Measurements from ENCODE around the gene HAUS1.
"Not testable (repeated sequence)": the region's sequence is repeated elsewhere in the genome, so short reads cannot be mapped to it uniquely, and the experiment has no call there.

Gene HAUS1

DNA sequence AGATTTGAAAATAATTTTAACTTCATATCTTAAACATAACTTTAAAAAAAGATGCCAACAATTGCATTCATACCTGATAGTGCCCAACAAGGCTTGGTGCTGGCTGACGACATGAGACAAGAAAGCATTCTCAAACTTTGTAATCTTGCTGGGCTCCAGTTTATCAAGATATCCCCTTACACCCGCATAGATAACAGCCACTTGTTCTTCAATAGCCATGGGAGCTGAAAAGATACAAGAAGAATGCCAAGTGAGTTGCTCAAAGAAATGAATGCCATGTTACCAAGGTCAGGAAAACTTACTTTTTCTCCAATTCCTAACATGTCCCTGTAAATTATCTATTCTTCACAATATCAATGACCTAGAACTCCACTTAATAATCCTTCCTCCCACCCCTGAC, 19.8 kb upstream of the HAUS1 start:
- no peak overlapping the region for H3K4me3 ChIP-seq (replicated peaks in 1 of 2; ENCODE audit: low read depth in 2 of 2, low read length in 2 of 2)
- TF ChIP-seq, protein P1, sequence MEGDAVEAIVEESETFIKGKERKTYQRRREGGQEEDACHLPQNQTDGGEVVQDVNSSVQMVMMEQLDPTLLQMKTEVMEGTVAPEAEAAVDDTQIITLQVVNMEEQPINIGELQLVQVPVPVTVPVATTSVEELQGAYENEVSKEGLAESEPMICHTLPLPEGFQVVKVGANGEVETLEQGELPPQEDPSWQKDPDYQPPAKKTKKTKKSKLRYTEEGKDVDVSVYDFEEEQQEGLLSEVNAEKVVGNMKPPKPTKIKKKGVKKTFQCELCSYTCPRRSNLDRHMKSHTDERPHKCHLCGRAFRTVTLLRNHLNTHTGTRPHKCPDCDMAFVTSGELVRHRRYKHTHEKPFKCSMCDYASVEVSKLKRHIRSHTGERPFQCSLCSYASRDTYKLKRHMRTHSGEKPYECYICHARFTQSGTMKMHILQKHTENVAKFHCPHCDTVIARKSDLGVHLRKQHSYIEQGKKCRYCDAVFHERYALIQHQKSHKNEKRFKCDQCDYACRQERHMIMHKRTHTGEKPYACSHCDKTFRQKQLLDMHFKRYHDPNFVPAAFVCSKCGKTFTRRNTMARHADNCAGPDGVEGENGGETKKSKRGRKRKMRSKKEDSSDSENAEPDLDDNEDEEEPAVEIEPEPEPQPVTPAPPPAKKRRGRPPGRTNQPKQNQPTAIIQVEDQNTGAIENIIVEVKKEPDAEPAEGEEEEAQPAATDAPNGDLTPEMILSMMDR (IDR thresholded peaks at IDR 0.05; ENCODE audit: low read depth, low read length), result no peak
- no peak for DNase-seq (ENCODE audit: low read depth in 2 of 2)

DNA sequence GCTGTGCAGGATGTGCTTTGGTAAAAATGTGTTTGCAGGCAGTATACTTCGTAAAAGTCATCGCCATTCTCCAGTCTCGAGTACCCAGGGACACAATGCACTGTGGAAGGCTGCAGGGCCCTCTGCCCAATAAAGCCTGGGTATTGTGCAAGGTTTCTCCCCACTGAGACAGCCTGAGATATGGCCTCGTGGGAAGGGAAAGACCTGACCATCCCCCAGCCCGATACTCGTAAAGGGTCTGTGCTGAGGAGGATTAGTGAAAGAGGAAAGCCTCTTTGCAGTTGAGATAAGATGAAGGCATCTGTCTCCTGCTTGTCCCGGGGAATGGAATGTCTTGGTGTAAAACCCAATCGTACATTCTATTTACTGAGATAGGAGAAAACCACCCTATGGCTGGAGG, 15.7 kb upstream of the HAUS1 start:
- H3K4me3 ChIP-seq (replicated peaks in 1 of 2; ENCODE audit: low read depth in 2 of 2, low read length in 2 of 2), result not testable (repeated sequence)
- peak in 1 of 2 donors; percentile 57 for DNase-seq (ENCODE audit: low read depth in 2 of 2)

DNA sequence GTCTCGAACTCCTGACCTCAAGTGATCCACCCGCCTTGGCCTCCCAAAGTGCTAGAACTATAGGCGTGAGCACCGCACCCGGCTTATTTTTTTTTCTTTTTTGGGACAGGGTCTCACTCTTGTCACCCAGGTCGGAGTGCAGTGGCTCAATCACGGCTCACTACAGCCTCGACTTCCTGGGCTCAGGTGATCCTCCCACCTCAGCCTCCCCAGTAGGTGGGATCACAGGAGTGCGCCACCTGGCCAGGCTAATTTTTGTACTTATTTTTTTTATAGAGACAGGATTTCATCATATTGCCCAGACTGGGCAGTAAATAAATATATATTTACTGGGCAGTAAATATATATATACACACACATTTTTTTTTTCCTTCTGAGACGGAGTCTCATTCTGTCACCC, 8.7 kb upstream of the HAUS1 start:
- DNase-seq (ENCODE audit: low read depth in 2 of 2), result no peak
- H3K4me3 ChIP-seq (replicated peaks in 1 of 2; ENCODE audit: low read depth in 2 of 2, low read length in 2 of 2), result no peak overlapping the region
- TF ChIP-seq, protein P1 (IDR thresholded peaks at IDR 0.05; ENCODE audit: low read depth, low read length), result no peak

DNA sequence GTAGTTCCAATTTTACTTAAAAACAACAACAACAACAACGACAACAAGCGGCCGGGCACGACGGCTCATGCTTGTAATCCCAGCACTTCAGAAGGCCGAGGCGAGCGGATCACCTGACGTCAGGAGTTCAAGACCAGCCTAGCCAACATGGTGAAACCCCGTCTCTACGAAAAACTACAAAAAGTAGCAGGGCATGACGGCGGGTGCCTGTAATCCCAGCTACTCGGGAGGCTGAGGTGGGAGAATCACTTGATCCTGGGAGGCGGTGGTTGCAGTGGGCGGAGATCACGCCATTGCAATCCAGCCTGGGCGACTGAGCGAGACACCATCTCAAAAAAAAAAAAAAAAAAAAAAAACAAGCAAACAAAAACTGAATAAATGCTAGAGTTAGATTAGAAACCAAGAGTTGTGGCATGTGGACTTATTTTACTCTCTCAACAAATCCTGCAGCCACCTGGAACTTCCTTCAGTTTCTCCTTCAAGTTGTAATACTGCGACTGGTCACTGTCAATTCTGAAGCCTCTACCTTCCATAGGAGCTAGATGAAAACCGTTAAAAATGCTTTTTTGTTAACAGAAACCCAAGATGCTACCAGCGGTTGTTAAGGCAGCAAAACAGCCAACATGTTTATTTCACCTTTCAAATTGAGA, 7.4 kb upstream of the HAUS1 start:
- TF ChIP-seq, protein P1 (IDR thresholded peaks at IDR 0.05; ENCODE audit: low read depth, low read length), result no peak
- DNase-seq (ENCODE audit: low read depth in 2 of 2), result peak in 1 of 2 donors; percentile 18
- peak overlapping the region; percentile 77 to 85 for H3K4me3 ChIP-seq (replicated peaks in 1 of 2; ENCODE audit: low read depth in 2 of 2, low read length in 2 of 2)

DNA sequence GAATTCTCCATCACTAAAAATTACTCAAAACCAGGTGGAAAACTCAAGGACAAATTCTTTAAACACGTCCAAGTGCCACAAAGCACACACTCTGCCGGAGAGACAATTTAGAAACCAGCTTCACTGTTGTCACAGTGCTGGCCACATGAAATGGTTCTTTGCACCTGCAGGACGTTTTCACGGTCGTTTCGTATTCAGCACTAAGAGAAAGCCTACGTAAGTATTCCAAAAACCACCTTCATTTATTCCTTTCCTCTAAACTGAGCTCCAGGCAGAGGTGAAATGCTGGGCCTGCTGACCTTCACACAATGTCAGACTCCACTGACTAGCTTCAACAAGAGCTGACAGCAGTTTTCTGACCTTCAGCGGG, 6.8 kb upstream of the HAUS1 start:
- DNase-seq (ENCODE audit: low read depth in 2 of 2), result no peak
- peak overlapping the region; percentile 77 to 85 for H3K4me3 ChIP-seq (replicated peaks in 1 of 2; ENCODE audit: low read depth in 2 of 2, low read length in 2 of 2)
- TF ChIP-seq, protein P1 (IDR thresholded peaks at IDR 0.05; ENCODE audit: low read depth, low read length), result no peak

DNA sequence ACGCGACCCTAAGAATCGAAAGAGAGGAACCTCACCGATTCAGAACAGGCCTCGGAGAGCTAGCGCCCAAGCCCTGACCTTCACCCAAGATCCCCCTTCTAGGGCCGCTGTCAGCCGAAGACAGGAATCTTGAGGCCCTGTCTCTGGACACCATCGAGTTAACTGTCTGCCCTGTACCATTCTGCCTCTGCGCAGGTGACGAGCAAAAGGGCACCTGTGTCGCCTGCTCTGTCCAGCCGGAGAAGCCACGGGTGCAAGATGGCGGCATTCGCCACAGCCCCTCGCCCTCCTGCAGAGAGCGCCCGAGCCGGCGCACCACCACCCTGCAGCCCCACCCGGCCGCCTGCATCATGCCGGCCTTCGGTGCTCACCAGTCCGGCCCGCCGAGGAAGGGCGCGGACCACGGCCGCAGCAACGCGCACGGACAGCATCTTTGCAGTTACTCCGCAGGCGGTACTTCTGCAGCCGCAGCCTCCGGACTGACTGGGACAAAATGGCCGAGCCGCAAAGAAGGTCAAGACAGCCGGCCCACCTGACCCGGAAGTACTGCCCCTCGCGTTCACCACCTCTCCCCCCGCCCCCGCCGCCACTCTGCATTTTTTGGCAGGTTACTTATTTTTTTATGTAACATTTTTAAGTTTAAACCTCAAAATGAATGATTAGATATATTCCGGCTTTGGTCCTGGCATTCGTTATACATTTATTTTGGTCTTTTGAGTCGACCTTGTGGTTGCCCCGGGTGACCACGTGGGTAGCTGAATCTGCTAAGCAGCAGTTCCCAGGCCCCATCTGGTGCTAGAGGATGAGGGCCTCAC, 6.2 kb upstream of the HAUS1 start, which contains the start of gene ATP5F1A:
TSS of gene ATP5F1A (minus strand) at position 496 of the 815 bp plus-strand sequence. CDS start at position 431, 65 bp downstream.
- H3K4me3 ChIP-seq (replicated peaks in 1 of 2; ENCODE audit: low read depth in 2 of 2, low read length in 2 of 2), result peak within 1 kb of the TSS; percentile 77 to 85
- peak; percentile 85 for DNase-seq (ENCODE audit: low read depth in 2 of 2)
- TF ChIP-seq, protein P1 (IDR thresholded peaks at IDR 0.05; ENCODE audit: low read depth, low read length), result no peak

DNA sequence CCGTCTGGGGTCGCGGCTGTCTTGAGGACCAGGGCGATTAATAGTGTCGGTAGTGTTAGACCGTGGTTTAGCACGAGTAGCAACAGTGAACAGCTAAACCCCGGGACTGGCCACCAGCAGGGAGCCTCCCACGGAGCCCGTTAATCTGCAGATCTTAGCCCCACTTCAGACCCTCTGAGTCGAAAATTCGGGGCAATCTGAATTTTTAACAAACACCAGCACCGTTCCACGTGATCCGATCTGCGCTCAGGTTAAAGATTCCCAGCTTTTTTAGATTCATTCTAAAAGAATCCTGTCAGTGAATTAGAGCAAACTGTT, 5.6 kb upstream of the HAUS1 start:
- TF ChIP-seq, protein P1 (IDR thresholded peaks at IDR 0.05; ENCODE audit: low read depth, low read length), result no peak
- DNase-seq (ENCODE audit: low read depth in 2 of 2), result no peak
- H3K4me3 ChIP-seq (replicated peaks in 1 of 2; ENCODE audit: low read depth in 2 of 2, low read length in 2 of 2), result peak overlapping the region; percentile 77 to 85

Data from cardiac fibroblast (primary cell).